HT-29 (cell line): ENCODE data around the gene ANKS1B. TPM values are rescaled to one million over a fixed set of nuclear protein-coding genes. Genes with fewer than 3 reads are reported as not detected.

Experiments used
- DNase-seq: peaks from one replicate; pipeline ENCODE4 v3.0.0-alpha.2; 2015; ENCODE audit warnings: low spot score
- total RNA-seq: library from RNA; depleted of rRNA; stranded (reverse); fragments of >200 nt; shearing (Covaris generic); gene quantifications from 2 replicates; pipeline ENCODE4 v1.2.3, GENCODE V29; 2014

The ANKS1B gene
- total RNA-seq, 1 experiment from 2014 or later, result not detected

DNA sequence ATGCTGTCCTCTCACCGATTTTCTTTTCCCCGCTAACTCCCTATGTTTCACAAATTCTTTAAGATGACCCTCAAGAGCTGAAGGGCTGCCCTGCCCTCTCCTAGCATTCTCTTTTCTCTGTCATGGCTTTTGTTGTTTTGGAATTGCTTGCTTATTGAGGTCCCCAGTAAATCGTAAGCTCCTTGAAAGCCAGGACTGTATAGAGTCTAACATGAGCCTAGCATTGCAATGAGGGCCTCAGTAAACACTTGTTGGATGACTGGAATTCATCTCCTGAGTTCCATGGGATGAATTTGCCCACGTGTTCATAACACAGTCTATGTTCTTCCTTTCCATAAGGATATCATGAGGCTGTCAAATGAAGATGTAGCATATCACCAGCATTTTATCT lies 1247.4 kb downstream of the ANKS1B start:
- DNase-seq, result no peak

DNA sequence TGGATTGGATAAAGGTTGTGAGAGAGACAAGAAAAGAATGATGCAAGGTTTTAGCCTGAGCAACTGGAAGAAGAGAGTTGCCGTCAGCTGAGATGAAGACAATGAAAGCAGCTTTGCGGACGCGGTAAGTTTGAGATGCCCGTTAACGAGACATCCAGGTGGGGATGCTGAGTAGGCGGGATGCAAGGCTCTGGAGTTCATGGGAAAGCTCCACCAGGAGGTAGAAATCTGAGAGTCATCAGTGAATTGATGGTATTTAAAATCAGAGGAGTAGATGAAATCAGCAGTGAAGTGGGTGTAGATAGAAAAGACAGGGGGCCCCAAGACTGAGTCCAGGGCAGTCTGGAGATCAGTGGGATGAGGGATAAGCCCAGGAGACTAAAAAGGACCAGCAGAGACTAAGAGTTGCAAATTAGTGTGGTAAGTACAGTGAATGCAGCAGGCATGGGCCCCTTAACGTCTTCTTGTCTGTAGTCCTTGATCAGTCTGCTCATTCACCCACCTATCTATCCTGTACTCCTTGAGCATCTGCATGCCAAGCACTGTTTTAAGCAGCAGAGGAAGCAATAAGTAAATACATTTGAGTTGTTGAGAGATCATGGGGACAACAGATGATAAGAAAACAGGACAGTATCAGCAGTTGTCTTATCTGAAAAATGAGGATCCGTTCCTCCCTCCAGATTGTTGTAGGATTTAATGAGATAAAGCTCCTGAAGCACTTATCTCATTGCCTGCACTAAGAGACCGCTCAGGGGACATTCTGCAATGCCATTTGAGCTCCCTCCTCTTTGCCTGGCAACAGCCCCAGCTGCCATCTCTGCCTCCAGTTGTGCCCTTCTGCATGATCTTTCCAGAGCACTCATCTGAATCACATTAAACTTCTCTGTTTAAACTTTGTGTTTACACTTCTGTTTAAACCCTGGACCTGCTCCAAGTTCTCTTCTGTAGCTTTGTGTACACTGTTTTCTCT lies 1248.1 kb downstream of the ANKS1B start:
- no peak for DNase-seq

DNA sequence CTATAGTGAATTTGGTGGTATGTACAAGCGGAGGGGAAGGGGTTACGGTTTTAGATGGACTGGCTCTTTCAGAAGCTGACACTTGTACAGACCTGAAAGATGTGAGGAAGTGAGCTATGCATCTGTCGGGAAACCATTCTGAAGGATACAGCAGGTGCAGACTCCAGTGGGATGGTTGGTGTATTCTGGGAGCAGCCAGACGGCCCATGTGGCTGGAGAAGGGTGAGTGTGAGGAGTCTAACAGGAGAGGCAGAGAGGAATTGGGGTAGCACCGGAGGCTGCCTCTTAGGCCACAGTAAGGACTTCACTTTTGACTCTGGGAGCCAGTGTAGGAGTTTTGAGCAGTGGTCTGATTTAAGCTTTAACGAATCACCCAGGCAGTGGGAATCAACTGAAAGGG lies 1248.9 kb downstream of the ANKS1B start:
- no peak for DNase-seq

- DNase-seq, result no peak
These were observed 1250.9 kb downstream of the ANKS1B start for GRCh38 chr12:98733667-98734350.

- no peak for DNase-seq
These were observed 1254.3 kb downstream of the ANKS1B start for GRCh38 chr12:98730412-98730811.

GRCh38 chr12:98727196-98727595 lies 1257.5 kb downstream of the ANKS1B start:
- no peak for DNase-seq

DNA sequence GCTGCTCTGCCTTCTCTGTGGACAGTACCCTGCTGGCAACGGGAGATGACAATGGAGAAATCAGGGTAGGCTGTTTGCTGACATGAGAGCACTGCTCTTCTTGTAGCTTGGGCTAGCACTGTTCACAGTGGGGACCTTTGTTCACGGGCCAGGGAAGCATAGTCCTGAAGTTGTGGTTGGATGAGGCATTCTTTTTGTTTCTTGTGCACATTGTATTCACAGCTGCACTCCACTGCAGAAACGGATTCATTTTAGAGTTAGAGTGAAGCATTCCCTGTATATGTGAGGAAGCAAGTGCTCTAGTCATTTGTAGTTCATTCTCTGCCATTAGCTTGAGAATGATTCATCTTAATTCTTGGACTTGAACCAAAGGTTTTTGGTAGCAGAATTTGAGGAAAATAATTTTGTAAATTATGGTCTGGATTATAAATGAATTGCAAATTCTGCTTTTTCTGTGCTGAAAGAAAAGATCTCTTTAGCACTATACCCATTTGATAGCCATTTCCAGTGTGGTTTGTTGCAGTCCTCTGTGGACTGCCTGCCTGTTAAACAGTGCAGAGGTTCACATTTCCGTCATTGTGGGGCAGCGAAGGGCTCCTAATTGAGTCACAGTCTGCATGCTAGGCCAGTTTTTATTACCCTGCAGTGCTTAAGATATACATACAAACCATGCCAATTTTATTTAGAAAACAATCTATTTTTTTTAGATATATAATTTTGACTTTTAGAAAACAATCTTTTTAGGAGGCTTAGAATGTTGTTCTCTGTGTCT lies 1259.1 kb downstream of the ANKS1B start:
- peak; percentile 40 for DNase-seq

DNA sequence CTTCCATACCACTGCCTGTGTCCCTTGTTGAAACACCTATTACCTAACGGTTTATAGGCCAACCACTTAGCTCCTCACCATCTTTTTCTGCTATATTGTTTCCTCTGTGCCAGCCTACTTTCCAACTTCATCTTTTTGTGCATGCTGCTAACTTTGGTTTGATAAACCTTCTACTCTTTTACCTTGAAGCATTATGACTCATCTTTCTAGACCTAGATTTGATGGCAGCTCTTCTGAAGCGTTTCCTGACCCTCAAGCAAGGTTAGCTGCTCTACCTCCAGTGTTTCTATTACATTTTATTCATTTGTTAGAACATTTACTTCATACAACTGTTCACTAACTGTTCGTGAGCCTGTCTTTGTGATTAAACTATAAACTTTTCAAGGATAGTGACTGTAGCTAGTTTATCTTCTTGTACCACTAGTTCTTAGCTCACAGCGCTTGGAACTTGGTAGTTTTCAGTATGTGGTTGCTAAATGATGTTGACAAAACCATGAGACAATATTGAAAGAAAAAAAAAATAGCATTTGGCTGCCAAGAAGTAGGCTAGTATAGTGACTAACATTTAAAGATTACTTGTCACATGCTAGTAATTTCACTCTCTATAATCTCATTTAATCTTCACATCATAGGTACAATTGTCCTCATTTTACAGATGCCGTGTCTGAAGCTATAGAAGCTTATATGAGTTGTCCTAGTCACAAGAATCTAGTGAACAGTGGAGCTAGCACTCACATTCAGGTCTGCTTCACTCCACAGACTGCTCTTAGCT lies 1260.2 kb downstream of the ANKS1B start:
- DNase-seq, result no peak

GRCh38 chr12:98721204-98721702 lies 1263.5 kb downstream of the ANKS1B start:
- no peak for DNase-seq

- DNase-seq, result no peak
These were observed 1264.9 kb downstream of the ANKS1B start for GRCh38 chr12:98719515-98720504.

DNA sequence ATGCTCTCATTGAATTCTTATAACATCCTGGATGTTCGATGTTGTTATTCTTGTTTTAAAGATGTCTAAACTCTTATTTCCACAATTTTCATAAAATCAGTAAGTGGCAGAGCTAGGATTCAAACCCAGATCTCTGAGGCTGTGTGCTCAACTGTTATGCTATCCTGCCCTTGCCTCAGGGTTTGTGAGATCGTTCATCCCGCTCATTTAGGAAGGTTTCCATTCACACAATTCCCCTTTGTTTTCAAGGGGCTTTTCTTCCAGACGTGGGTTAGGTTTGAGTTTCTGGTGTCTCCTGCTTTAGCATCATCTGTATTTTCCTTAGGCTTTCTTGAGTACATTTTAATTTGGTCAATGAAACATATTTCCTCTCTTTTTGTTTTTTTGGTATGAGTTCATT lies 1270.3 kb downstream of the ANKS1B start:
- no peak for DNase-seq

DNA sequence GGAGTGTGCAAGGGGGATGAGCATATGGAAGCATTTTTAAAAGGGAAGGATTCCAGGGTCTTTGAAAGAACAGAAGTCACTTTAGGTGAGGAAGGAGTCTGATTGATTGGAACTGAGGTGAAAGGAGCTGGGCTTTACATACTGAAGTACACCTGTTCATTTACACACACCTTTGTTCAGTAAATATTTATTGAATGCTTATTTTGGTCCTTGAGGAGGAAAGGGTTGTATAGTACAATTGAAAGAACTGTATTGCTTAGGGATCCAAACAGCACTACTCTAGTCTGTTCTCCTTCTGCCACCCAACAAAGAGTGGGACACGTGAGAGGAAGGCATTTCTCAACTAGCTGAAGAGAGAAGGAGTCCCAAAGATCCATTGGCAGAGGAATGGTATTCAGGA lies 1275.7 kb downstream of the ANKS1B start:
- DNase-seq, result no peak

GRCh38 chr12:98701166-98701565 lies 1283.6 kb downstream of the ANKS1B start:
- DNase-seq, result no peak

DNA sequence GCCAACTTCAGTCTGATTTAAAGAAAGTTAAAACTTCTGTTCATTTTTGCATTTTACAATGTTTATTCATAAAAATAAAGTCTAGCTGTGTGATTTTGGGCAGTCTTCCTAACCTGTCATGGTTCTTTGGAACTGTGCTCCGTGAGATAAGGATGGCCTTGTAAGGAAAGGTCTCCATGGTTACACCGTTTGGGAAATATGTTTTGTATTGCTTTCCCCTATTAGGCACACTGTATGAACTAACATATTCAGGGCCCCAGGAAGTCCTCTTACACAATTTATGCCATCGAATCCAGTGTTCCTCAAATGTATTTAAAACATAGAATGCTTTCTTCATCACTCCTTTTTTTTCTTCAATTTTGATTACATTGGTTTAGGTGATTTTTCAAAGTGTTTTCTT lies 1285.2 kb downstream of the ANKS1B start:
- no peak for DNase-seq

DNA sequence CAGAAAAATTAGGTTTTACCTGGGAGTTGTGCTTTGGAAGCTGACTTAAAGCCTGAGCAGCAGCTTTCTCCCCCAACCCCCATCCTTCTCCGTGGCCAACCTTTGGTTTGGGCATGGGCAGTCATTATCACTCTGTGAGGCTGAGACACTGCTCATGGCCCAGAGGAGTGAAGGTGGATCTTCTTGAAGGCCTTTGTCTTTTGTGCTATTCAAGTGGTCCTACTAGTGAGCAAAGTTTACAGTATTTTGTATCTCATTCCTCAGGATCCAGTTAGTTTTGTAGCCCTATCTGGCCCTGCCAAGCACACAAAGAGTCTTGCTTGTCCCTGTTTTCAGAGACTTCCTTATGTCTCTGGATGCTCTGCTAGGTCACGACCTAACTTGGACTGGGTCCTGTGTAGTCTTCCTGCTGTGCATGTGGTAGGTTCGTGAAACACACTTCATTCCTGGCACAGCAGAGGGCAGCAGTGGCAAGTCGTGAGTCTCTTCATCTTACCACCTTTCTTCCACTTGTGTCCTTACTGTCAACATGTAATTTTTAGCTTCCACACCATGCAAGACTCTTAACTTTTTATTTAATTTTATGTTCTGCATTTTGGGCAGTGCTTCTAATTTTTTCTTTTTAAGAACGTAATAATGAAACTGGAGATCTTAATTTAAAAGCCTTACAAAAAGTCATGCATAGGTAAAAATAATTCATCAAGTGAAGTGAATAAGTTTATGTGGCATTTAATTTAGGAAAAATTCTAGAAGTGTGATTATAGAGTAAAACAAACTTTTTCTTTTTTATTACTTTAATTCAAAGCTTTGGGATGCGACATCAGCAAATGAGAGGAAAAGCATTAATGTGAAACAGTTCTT lies 1285.9 kb downstream of the ANKS1B start:
- DNase-seq, result peak; percentile 43

DNA sequence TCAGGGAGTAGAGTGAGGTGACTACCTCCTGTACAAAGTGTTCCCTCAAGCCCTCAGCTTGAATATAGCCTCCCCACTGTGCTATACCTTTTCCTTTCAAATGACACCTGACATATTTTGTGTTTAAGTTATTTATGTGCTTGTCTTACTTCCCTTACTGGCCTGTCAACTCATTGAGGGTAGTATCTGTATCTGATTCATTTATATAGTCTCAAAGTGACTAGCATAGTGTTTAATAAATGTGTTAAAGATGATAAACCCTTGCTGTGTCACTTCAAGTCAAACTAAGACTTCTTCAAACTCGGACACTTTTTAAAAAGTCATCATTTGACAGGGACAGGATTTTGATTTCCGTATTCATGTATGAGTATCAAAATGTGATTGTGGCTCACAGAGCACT lies 1287.5 kb downstream of the ANKS1B start:
- no peak for DNase-seq

GRCh38 chr12:98696036-98696646 lies 1288.6 kb downstream of the ANKS1B start:
- no peak for DNase-seq

GRCh38 chr12:98691351-98691750 lies 1293.4 kb downstream of the ANKS1B start:
- DNase-seq, result no peak
